Activated naive CD8-positive, alpha-beta T cell treated with anti-CD3 and anti-CD28 coated beads, Interleukin-2, amount 10 ng/mL, durations not matched to agents 7 days and 5 days (primary cell): ENCODE measurements around the gene PLEKHA7. TPM values are rescaled to one million over a fixed set of nuclear protein-coding genes. Genes with fewer than 3 reads are reported as not detected.

Source experiments
- ATAC-seq: fragments of 150-1000 bp; cut with Tn5 transposase; one replicate; pipeline ENCODE4 v1.10.0; 2021; ENCODE audit warnings: low read depth, moderate library complexity
- POLR2A ChIA-PET: fragments of 350-600 bp; sonication (Branson Sonifier 250); formaldehyde crosslinking; loops from one replicate; lab custom pipeline; 2021; ENCODE audit warnings: antibody characterized with exemption; lab: Charles Lee
- DNase-seq: peaks from one replicate; pipeline ENCODE4 v3.0.0; 2021
- H3K27ac Mint-ChIP-seq: one replicate; pipeline ENCODE4 v1.8.0; 2022; ENCODE audit warnings: mild to moderate bottlenecking, mixed read lengths
- H3K27me3 Mint-ChIP-seq: one replicate; pipeline ENCODE4 v1.8.0; 2022; ENCODE audit warnings: mild to moderate bottlenecking, moderate library complexity, mixed read lengths
- H3K36me3 Mint-ChIP-seq: one replicate; pipeline ENCODE4 v1.8.0; 2021; ENCODE audit warnings: mild to moderate bottlenecking, mixed read lengths
- H3K4me1 Mint-ChIP-seq: one replicate; pipeline ENCODE4 v1.8.0; 2021; ENCODE audit warnings: mixed read lengths
- H3K4me3 Mint-ChIP-seq: one replicate; pipeline ENCODE4 v1.8.0; 2022; ENCODE audit warnings: mild to moderate bottlenecking, moderate library complexity, mixed read lengths
- H3K9me3 Mint-ChIP-seq: one replicate; pipeline ENCODE4 v1.8.0; 2021; ENCODE audit warnings: mixed read lengths
- total RNA-seq, 2 experiments: library from RNA; stranded (reverse); gene quantifications; one replicate each; pipeline ENCODE4 v1.2.3, GENCODE V29; 2021

PLEKHA7 gene
- total RNA-seq, 2 experiments from 2014 or later, result 1.2 to 2.0 TPM

DNA sequence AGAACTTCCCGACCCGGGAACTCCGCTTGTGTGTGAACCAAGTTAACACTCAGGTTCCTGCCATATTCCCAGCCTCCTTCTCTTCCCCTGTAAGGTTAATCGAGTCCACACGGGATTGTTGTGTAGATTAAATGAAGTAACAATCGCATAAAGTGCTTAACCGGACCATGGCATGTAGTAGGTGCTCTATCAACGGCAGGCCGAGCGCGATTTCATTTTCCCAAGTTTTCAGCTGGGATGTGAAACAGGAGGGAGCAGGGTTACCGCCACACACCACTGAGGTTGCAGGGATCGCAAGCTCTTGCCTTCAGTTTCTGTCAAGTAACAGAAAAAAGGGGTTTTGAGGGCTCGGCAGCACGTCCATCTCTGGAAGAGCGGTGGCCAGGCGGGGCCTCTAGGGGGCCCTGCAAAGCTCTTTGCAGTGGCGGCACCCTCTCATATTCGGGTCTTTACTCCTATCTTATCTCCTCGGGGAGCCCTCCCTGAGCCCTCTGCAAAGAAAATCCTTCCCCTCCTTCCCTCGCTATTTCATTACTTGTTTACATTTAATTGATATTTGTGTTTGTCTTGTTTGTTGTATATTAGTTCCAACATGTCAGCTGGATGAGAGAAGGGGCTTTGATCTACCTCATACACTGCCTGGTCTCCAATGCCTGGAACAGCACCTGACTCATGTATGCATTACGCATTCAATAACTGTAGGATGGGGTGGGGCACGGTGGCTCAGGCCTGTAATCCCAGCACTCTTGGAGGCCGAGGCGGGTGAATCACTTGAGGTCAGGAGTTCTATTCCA lies 816 bp upstream of the PLEKHA7 start:
- H3K27me3 Mint-ChIP-seq, result peaks cover 41% of the 10 kb centered on the region
- H3K9me3 Mint-ChIP-seq, result no peaks in the 10 kb centered on the region
- ATAC-seq (no peak), DNase-seq (no peak)
- no peaks in the 10 kb centered on the region for H3K36me3 Mint-ChIP-seq
- POLR2A ChIA-PET, result interaction anchor here (0.6 kb wide), 1 partner anchor 679 kb away, joined by 3 read pairs; no protein-coding TSS in a partner anchor
- peaks cover 3% of the 10 kb centered on the region for H3K4me1 Mint-ChIP-seq
- H3K27ac Mint-ChIP-seq, result peak overlapping the region; percentile 32
- peak overlapping the region; percentile 87 for H3K4me3 Mint-ChIP-seq

- no peak overlapping the region for H3K27ac Mint-ChIP-seq
- H3K4me1 Mint-ChIP-seq, result peaks cover 3% of the 10 kb centered on the region
- H3K36me3 Mint-ChIP-seq, result no peaks in the 10 kb centered on the region
- DNase-seq, result peak; percentile 51
- no peaks in the 10 kb centered on the region for H3K9me3 Mint-ChIP-seq
- peak overlapping the region; percentile 34 for H3K4me3 Mint-ChIP-seq
- peak; percentile 46 for ATAC-seq
- POLR2A ChIA-PET, result no interaction called here
- peaks cover 41% of the 10 kb centered on the region for H3K27me3 Mint-ChIP-seq
Measured at GRCh38 chr11:17013548-17014320, 480 bp downstream of the PLEKHA7 start.

- POLR2A ChIA-PET, result no interaction called here
- no peaks in the 10 kb centered on the region for H3K36me3 Mint-ChIP-seq
- H3K4me1 Mint-ChIP-seq, result peaks cover 3% of the 10 kb centered on the region
- no peaks in the 10 kb centered on the region for H3K9me3 Mint-ChIP-seq
- peak overlapping the region; percentile 34 for H3K4me3 Mint-ChIP-seq
- no peak overlapping the region for H3K27ac Mint-ChIP-seq
- H3K27me3 Mint-ChIP-seq, result peaks cover 35% of the 10 kb centered on the region
- DNase-seq (no peak), ATAC-seq (no peak)
Measured at GRCh38 chr11:17012712-17013547, 1.3 kb downstream of the PLEKHA7 start.

GRCh38 chr11:17012179-17012578 lies 2.0 kb downstream of the PLEKHA7 start:
- ATAC-seq (no peak), DNase-seq (no peak)
- peaks cover 3% of the 10 kb centered on the region for H3K4me1 Mint-ChIP-seq
- peaks cover 33% of the 10 kb centered on the region for H3K27me3 Mint-ChIP-seq
- no peaks in the 10 kb centered on the region for H3K36me3 Mint-ChIP-seq
- H3K9me3 Mint-ChIP-seq, result no peaks in the 10 kb centered on the region
- H3K4me3 Mint-ChIP-seq, result no peak overlapping the region
- H3K27ac Mint-ChIP-seq, result no peak overlapping the region
- POLR2A ChIA-PET, result no interaction called here

- Mint-ChIP-seq H3K4me3 (no peak overlapping the region), H3K27ac (no peak overlapping the region), H3K27me3 (peaks cover 21% of the 10 kb centered on the region), H3K4me1 (peaks cover 3% of the 10 kb centered on the region), H3K9me3 (no peaks in the 10 kb centered on the region), H3K36me3 (no peaks in the 10 kb centered on the region)
- DNase-seq (no peak), ATAC-seq (no peak)
- POLR2A ChIA-PET, result no interaction called here
Measured at GRCh38 chr11:17010851-17011420, 3.3 kb downstream of the PLEKHA7 start.

GRCh38 chr11:17008099-17008498 lies 6.1 kb downstream of the PLEKHA7 start:
- POLR2A ChIA-PET, result no interaction called here
- Mint-ChIP-seq H3K36me3 (no peaks in the 10 kb centered on the region), H3K4me1 (peaks cover 2% of the 10 kb centered on the region), H3K9me3 (peaks cover 2% of the 10 kb centered on the region), H3K27me3 (peaks cover 8% of the 10 kb centered on the region), H3K27ac (no peak overlapping the region), H3K4me3 (no peak overlapping the region)
- DNase-seq, result no peak
- ATAC-seq, result no peak

GRCh38 chr11:17005646-17006045 lies 8.6 kb downstream of the PLEKHA7 start:
- Mint-ChIP-seq H3K9me3 (peaks cover 2% of the 10 kb centered on the region), H3K27ac (no peak overlapping the region), H3K36me3 (no peaks in the 10 kb centered on the region), H3K4me3 (no peak overlapping the region), H3K27me3 (peaks cover 8% of the 10 kb centered on the region), H3K4me1 (peaks cover 2% of the 10 kb centered on the region)
- ATAC-seq (no peak), DNase-seq (no peak)
- POLR2A ChIA-PET, result interaction anchor here (0.5 kb wide), 1 partner anchor 26 kb away, joined by 3 read pairs; no protein-coding TSS in a partner anchor

GRCh38 chr11:17004486-17005148 lies 9.6 kb downstream of the PLEKHA7 start:
- Mint-ChIP-seq H3K36me3 (no peaks in the 10 kb centered on the region), H3K9me3 (peaks cover 2% of the 10 kb centered on the region), H3K27me3 (peaks cover 6% of the 10 kb centered on the region), H3K4me3 (no peak overlapping the region), H3K27ac (no peak overlapping the region), H3K4me1 (peaks cover 2% of the 10 kb centered on the region)
- no peak for DNase-seq
- POLR2A ChIA-PET, result no interaction called here
- ATAC-seq, result no peak

- H3K4me1 Mint-ChIP-seq, result peaks cover 2% of the 10 kb centered on the region
- peaks cover 2% of the 10 kb centered on the region for H3K9me3 Mint-ChIP-seq
- no peaks in the 10 kb centered on the region for H3K36me3 Mint-ChIP-seq
- DNase-seq (no peak), ATAC-seq (no peak)
- H3K27me3 Mint-ChIP-seq, result no peaks in the 10 kb centered on the region
- H3K4me3 Mint-ChIP-seq, result no peak overlapping the region
- POLR2A ChIA-PET, result no interaction called here
- H3K27ac Mint-ChIP-seq, result no peak overlapping the region
Measured at GRCh38 chr11:17003426-17003825, 10.8 kb downstream of the PLEKHA7 start.

- Mint-ChIP-seq H3K27ac (no peak overlapping the region), H3K4me3 (no peak overlapping the region), H3K4me1 (peaks cover 2% of the 10 kb centered on the region), H3K36me3 (no peaks in the 10 kb centered on the region), H3K9me3 (peaks cover 2% of the 10 kb centered on the region), H3K27me3 (no peaks in the 10 kb centered on the region)
- DNase-seq (no peak), ATAC-seq (no peak)
- POLR2A ChIA-PET, result no interaction called here
Measured at GRCh38 chr11:17002543-17002942, 11.7 kb downstream of the PLEKHA7 start.

DNA sequence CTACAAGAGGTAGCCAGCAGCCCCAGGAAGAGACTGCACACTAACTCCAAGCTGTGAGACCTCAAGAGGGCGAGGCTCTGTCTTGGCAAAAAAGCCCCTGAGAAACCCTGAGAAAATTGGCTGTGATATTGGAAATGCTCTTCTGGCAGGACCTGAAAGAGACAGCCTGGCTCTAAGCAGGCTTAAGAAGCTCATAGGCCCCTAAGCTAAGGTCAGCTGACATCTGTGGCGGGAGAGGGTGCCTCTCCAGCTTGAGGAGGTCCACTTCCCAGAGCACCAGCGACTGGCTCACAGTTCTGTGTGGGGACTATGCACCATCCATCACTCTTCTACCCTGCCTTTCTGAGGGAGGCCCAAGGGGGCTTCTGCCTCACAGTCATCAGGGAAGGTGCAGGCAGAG lies 12.4 kb downstream of the PLEKHA7 start:
- no peak for ATAC-seq
- H3K36me3 Mint-ChIP-seq, result no peaks in the 10 kb centered on the region
- H3K4me3 Mint-ChIP-seq, result no peak overlapping the region
- H3K4me1 Mint-ChIP-seq, result peaks cover 2% of the 10 kb centered on the region
- H3K27ac Mint-ChIP-seq, result no peak overlapping the region
- POLR2A ChIA-PET, result no interaction called here
- peaks cover 2% of the 10 kb centered on the region for H3K9me3 Mint-ChIP-seq
- DNase-seq, result no peak
- no peaks in the 10 kb centered on the region for H3K27me3 Mint-ChIP-seq

- Mint-ChIP-seq H3K9me3 (peaks cover 2% of the 10 kb centered on the region), H3K4me1 (peaks cover 2% of the 10 kb centered on the region), H3K36me3 (no peaks in the 10 kb centered on the region), H3K27ac (no peak overlapping the region), H3K27me3 (peaks cover 2% of the 10 kb centered on the region), H3K4me3 (no peak overlapping the region)
- DNase-seq, result no peak
- POLR2A ChIA-PET, result no interaction called here
- no peak for ATAC-seq
Measured at GRCh38 chr11:17000987-17001386, 13.2 kb downstream of the PLEKHA7 start.
